GM18498 (cell line): Measurements from ENCODE around the gene TAOK1.

ENCODE experiments used
- ATAC-seq: cut with Tn5 transposase; IDR thresholded peaks from one replicate; pipeline ENCODE4 v1.9.1; 2021; ENCODE audit warnings: mild to moderate bottlenecking, moderate library complexity; ENCODE audit not compliant: unreplicated experiment

TAOK1 gene

GRCh38 chr17:29592850-29593551, 202.8 kb downstream of the TAOK1 start, which contains the start of gene ANKRD13B:
Gene ANKRD13B, plus strand, starts transcription at chr17:29593132. Its CDS starts 490 bp downstream, at chr17:29593622.
- no peak for ATAC-seq

GRCh38 chr17:29593591-29594518, 203.7 kb downstream of the TAOK1 start:
- no peak for ATAC-seq

GRCh38 chr17:29594519-29595090, 204.4 kb downstream of the TAOK1 start:
- ATAC-seq, result no peak

- ATAC-seq, result no peak
These were observed 205.2 kb downstream of the TAOK1 start for GRCh38 chr17:29595107-29595942.

GRCh38 chr17:29595943-29596774, 206.0 kb downstream of the TAOK1 start:
- ATAC-seq, result no peak

GRCh38 chr17:29596811-29597210, 206.6 kb downstream of the TAOK1 start:
- ATAC-seq, result no peak

GRCh38 chr17:29597361-29598172, 207.4 kb downstream of the TAOK1 start:
- no peak for ATAC-seq
